GM21367 (cell line): ENCODE measurements around the gene PLEKHO1.

Source experiments
- ATAC-seq: cut with Tn5 transposase; IDR thresholded peaks from one replicate; pipeline ENCODE4 v1.9.1; 2021; ENCODE audit not compliant: unreplicated experiment

The PLEKHO1 gene

DNA sequence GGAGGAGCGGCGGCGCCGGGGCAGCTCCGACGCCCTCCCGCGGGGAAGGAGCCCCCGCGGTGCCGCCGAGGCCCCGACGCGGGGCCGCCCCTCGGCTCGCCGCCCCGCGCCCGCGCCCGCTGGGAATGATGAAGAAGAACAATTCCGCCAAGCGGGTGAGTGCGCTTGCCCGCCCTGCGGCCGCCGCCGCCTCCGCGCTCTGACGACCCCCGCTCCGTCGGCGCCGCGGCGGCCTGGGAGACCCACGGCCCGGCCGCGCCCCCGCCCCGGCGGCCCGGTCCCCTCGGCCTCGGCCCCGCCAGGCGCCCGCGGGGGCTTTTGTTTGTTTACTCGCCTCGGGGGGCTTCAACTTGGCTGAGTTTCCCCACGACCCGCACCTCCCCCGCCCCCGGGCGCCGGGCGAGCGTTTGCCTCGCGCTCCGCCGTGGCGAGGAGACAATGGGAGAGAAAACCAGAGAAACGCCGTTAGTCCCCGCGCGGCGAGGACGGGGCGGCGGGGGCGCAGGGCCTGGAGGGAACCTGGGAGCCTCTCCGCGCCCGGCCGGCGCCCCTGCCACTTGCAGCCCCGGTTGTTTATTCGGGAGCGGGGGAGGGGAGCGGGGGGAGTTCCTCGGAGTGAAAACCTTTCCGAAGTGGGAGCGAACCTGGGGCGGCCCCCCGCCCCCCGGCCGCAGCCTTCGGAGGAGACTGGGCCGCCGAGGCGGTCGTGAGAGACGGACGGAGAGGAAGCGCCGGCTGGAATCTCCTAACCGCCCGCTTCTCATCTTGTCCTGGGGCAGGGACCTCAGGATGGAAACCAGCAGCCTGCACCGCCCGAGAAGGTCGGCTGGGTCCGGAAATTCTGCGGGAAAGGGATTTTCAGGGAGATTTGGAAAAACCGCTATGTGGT lies 661 bp downstream of the PLEKHO1 start:
- no peak for ATAC-seq

DNA sequence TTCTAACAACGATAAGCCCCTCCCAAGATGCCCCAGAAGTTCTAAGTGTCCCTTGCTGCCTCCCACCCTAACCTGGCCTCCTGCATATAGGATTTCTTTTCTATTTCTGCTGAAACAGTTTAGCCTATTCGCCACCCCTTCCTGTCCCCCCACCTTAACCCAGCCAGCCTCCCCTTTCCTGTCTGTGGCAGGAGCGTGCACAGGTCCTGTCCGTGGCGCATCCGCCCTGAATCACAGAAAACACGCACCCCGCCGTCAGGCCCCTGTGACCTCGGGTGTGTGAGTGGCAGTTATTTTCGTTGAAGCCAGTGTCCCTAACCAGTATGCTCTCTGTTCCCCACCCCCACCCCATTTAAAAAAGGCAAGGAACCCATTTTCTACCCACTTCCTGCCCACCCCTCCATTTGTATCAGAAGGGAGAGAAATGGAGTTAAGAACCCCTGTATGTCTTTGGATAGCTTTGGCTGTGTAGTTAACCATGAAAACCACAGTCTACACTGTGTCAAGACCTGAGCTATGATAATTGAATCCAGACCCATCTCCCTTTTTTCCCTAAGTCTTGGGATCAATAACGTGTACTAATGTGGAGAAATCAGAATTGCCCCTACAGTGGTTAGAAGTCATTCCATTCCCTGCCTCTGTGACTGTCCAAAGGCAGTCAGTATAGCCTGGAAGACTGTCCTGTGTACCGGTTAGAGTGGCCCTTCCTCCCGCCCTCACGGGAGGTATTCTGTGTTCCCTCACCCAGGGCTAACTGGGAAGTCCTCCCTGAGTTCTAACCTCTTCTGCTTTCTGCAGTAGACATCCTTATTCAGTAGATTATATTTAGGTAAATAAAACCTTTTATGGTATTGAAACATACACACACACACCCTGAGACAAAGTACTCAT lies 1.8 kb downstream of the PLEKHO1 start:
- ATAC-seq = no peak

DNA sequence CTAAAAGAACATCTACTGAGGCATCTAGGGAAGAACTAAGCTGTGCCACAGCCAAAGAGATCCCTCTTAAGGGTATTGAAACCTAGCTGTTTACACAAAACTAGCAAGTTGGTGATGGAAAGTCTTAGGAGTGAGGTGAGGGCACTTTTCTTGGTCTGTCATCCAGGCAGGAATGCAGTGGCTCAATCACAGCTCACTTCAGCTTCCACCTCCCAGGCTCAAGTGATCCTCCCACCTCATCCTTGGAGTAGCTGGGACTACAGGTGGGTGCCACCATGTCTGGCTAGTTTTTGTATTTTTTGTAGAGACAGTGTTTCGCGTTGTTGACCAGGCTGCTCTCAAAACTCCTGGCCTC lies 2.4 kb downstream of the PLEKHO1 start:
- no peak for ATAC-seq

GRCh38 chr1:150152772-150153456 lies 3.2 kb downstream of the PLEKHO1 start:
- ATAC-seq = no peak

DNA sequence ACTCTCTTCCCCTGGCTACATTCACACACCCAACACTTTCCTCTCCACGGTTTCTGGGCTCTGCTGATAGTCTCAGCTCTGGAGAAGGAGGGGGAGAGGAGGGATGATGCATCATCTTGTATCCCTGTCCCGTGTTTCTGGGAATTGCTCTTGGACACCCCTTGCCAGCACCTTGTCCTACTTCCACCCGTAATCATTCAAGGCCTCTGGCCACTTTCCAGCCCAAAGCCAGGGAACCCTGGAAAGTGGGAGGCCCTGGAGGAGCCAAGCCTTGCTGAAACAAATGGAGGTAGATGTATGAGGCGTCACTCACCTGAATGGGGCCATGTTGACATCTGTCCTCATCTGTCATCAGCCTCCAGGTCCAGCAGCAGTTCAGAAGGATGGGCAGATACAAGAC lies 4.4 kb downstream of the PLEKHO1 start:
- ATAC-seq = no peak

DNA sequence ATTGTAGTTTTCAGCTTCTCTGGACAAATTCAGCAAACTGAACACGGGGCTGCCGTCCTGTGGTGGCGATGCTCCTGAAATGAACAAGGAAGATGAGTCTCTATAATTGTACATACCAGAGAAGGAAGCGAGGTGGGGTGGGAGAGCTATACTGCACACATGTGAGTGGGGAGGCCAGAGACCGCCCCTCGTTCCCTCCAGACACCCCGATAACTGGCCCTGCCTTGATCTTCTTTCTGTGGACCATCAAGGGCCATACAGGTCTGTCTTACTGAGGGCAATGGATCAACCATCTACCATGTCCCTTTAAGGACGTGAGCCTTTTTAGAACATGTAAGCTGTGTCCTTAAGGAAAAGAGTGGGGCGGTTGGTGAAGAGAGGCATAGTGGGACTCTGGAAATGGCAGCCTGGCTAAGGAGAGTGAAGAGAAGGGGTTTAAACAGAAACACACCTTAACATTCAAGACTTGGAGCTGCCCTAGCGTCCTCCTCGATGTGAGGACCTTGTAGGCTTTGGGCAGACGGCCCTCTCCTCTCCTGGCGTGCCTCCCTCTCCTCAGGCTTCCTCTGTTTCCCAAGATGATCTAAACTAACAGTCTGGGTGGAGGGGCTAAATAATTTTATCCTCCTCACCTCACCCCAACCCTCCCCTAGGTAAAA lies 5.8 kb downstream of the PLEKHO1 start:
- ATAC-seq = no peak

GRCh38 chr1:150156868-150157603 lies 7.3 kb downstream of the PLEKHO1 start:
- ATAC-seq = no peak

- ATAC-seq = no peak
Observed at GRCh38 chr1:150159550-150159949, 9.8 kb downstream of the PLEKHO1 start.

DNA sequence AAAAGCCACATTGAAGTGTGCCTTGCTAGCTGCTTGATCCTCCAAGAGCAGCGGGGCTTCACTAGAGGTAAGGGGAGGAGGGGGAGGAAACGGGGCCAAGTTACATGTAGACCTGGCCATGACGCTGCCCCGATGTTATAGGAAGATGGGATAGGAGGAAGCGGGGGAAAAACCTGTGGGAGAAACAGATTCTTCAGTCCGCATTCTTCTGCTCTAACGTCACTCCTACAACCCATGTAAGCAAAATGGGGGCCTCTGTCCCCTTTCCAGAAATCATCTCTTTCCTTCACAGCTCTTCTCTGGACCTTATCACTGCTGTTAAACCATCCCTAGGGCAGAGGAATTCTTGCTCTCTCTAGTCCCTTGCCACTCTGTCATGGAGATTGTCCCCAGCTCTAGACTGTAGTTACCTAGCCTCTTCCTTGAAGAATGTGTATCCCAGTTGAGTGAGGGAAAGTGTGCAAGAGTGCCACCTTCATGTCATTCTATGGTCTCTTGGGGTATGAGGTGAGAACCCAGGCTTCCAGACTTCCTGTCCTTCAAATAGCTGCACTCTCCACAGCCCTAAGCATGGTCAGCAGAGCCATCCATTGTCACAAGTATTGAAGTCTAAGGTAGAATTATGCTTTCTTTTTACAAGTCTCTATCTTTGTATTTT lies 11.4 kb downstream of the PLEKHO1 start:
- no peak for ATAC-seq

DNA sequence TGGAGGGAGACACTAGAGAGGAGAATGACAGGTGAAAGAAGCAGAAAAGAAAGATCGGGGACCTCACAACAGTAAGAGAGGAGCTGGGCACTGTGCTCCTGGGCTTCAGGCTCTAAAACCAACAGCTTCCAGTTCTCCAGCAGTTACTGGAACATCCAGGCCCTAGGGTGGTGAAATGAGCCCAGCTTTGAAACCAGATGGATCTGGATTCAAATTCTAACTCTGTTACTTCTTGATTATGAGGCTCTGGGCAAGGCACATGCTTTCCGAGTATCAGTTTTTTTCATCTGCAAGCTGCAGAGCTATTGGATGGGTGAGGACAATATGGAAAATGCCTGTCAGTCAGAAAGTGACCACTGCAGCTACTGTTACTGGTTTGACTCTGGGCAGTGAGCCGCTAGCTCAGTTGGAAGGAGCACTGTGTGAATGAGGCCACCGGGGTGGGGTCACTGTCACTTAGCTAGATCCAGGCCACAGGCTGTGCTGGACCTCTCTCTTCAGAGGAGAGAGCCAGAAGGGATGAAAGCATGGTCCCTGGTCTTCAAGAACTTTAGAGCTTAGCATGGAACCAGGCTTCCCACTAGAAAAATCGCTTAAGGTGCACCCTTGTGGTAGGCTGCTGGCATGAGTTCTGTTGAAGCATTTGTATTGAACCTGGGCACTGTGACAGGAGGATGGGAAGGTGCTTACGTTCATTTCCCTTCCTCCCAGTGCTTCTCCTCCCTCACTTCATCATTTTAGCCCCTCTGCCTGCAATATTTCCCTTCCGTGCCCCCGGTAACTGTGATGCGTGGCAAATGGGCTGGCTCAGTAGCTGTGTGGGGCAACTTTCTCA lies 12.2 kb downstream of the PLEKHO1 start:
- ATAC-seq = no peak

DNA sequence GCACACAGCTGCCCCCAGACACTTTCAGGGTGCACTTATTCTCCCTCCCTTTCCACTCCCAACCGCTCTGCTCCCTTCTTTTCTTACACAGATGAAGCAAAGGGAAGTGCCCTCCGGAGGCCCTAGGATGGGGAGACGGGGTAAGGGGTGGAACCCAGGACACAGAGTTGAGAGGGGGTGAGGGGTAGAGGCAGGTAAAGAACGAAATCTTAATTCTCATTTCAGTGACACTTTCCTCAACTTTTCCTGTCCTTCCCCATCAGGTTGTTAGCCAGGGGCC lies 12.8 kb downstream of the PLEKHO1 start:
- ATAC-seq = no peak

DNA sequence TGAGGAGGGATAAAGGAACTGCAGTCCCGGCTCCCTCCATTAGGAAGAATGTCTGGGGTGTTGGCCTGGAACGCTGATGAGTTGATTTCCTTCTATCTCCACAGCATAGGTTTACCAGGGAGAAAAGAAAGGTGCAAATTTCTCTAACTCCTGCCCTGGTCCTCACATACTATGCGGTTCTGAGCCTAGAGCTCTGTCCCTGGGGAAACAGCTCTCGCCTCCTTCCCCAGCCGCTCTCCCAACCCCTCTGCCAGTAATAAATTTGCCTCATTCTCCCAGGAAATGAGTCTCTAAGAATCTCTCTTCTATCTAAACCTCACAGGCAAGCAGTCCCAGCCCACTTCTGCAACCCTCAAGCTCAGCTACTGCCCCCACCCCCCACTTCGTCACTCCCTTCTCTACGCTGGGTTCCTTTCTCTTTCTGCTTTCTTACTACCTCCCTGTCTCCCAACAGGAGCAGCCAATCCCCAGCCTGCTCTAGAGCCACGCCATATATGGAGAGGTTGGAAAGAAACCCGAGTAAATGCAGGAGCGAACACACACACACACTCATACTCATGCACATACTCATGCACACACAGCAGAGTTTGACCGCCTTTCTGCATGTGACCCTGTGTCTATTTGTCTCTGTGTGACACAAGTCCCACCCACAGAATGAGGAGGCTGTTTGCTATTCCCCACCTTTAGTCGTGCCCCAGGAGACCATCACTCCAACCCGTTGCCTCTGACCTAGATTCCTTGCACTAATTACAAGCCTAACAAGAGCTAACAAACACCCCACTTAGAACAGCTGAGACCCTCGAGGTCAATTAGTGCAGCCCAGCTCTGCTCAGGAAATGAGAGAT lies 13.4 kb downstream of the PLEKHO1 start:
- peak; percentile 30 for ATAC-seq

- no peak for ATAC-seq
Observed at GRCh38 chr1:150164224-150164623, 14.5 kb downstream of the PLEKHO1 start.

- ATAC-seq = no peak
Observed at GRCh38 chr1:150164779-150165178, 15.1 kb downstream of the PLEKHO1 start.

DNA sequence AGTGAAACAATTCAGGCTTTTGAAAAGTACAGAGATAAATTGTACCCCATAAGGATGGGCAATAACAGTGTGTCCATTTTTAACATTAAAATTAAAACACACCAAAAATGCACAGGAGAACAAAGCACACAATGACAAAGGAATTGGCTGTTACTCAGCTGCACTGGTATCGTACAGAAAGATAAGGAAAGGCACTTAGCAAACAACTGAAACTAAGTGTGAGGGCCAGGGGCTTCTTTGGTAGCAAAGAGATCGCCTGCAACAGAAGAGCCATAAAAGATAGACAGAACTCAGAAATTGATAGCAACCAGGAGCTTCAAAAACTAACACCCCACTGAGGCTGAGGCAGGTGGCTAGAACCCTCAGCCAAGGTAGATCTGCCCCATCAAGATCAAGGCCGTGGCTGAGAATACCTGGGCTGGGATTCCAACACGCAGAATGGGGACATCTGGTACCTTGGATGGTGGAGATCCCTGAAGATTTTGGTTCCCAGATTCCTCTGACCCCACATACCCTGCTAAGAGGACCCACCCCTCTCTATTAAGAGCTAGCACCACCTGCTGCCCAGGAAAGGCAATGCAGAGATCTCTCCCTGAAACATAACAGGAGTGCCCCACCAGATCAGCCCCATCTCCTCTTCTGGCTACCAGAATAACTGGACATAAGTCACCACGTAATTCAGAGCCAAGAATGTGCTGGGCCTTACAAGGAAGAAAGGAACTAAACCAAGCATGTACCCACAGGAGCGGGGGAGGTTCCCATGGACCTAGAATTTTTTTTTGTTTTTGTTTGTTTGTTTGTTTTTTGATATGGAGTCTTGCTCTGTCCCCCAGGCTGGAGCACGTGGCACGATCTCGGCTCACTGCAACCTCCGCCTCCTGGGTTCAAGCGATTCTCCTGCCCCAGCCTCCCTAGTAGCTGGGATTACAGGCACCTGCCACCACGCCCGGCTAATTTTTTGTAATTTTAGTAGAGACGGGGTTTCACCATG lies 16.2 kb downstream of the PLEKHO1 start:
- no peak for ATAC-seq

GRCh38 chr1:150168960-150169601 lies 19.4 kb downstream of the PLEKHO1 start:
- ATAC-seq = no peak

DNA sequence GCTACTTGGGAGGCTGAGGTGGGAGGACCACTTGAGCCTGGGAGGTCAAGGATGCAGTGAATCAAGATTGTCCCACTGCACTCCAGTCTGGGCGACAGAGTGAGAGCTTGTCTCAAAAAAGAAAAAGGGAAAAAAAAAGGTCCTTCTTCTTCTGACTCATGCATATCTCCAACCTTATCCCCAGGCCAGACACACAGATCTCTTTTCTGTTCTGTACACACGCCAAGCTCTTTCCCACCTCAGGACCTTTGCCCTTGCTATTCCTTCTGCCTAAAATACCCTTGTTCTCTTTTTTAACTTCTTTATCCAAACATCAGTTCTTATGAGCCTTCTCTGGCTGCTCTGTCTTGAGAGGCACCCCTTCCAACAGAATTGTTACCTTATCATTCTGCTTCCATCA lies 22.1 kb downstream of the PLEKHO1 start:
- no peak for ATAC-seq
